ENCODE measurements around the gene SLPI.

Gene SLPI

GRCh38 chr20:45248609-45249008 is 5.8 kb downstream of the SLPI start:
- no peak overlapping the region for H3K27ac ChIP-seq
- peaks cover 0 to 35% of the 10 kb centered on the region in 2 donors for H3K27me3 ChIP-seq
- no peak for TF ChIP-seq CTCF (IDR thresholded peaks at IDR 0.05)
- no peaks in the 10 kb centered on the region for H3K9me3 ChIP-seq
- DNase-seq, result no peak
- intact Hi-C loops (cut with DNase I; ENCODE audit: low total_unique reads), result no loop called here
- no peaks in the 10 kb centered on the region for H3K36me3 ChIP-seq
- no peaks in the 10 kb centered on the region for H3K4me1 ChIP-seq
- no peak overlapping the region for H3K4me3 ChIP-seq

DNA sequence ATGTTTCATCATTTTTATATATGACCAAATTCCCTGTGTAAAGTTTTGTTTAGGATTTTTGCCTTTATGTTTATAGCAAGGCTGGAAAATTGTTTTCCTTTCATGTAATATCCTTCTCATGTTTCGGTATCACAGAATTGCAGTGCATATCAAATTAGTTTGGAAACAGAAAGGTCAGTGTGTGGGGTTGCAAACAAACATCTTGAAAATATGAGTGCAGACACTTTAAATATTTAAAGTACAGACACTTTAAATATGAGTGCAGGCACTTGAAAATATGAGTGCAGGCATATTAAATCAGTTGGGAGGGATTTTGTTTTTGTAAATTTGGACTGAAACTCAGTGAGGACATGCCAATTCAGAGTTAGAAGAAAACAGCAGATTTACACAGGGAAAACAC is 6.5 kb downstream of the SLPI start:
- intact Hi-C loops (cut with DNase I; ENCODE audit: low total_unique reads), result no loop called here
- H3K9me3 ChIP-seq, result no peaks in the 10 kb centered on the region
- H3K4me3 ChIP-seq, result no peak overlapping the region
- DNase-seq, result no peak
- H3K36me3 ChIP-seq, result no peaks in the 10 kb centered on the region
- TF ChIP-seq CTCF (IDR thresholded peaks at IDR 0.05), result no peak
- no peaks in the 10 kb centered on the region for H3K4me1 ChIP-seq
- H3K27ac ChIP-seq, result no peak overlapping the region
- H3K27me3 ChIP-seq, result peaks cover 0 to 28% of the 10 kb centered on the region in 2 donors

- DNase-seq, result no peak
- no peak overlapping the region for H3K4me3 ChIP-seq
- H3K4me1 ChIP-seq, result no peaks in the 10 kb centered on the region
- TF ChIP-seq CTCF (IDR thresholded peaks at IDR 0.05), result no peak
- no peak overlapping the region for H3K27ac ChIP-seq
- H3K36me3 ChIP-seq, result no peaks in the 10 kb centered on the region
- H3K9me3 ChIP-seq, result no peaks in the 10 kb centered on the region
- peaks cover 0 to 15% of the 10 kb centered on the region in 2 donors for H3K27me3 ChIP-seq
- intact Hi-C loops (cut with DNase I; ENCODE audit: low total_unique reads), result no loop called here
Observed at GRCh38 chr20:45246109-45246508, 8.3 kb downstream of the SLPI start.

DNA sequence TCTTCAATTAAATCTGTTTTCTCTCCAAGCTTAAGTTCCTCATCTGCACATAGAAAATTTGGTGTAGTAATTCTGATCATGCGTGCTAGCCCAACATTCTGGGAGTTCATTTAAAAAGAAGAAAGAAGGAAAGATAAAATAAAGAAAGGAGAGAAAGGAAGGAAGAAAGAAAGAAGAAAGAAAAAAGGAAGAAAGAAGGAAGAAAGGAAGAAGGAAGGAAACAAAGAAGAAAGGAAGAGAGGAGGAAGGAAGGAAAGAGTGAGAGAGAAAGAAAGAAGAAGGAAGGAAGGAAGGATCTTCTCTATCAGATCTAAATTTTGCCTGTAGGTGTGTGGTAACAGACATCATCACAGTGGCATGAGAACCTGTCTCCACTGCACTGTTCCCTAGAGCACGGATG is 16.2 kb downstream of the SLPI start:
- DNase-seq, result no peak
- H3K9me3 ChIP-seq, result peaks cover 0 to 19% (median 10%) of the 10 kb centered on the region in 3 donors
- no peak for TF ChIP-seq CTCF (IDR thresholded peaks at IDR 0.05)
- no peaks in the 10 kb centered on the region for H3K36me3 ChIP-seq
- intact Hi-C loops (cut with DNase I; ENCODE audit: low total_unique reads), result no loop called here
- H3K4me1 ChIP-seq, result no peaks in the 10 kb centered on the region
- H3K27ac ChIP-seq, result no peak overlapping the region
- peaks cover 0 to 20% of the 10 kb centered on the region in 2 donors for H3K27me3 ChIP-seq
- H3K4me3 ChIP-seq, result no peak overlapping the region

- intact Hi-C loops (cut with DNase I; ENCODE audit: low total_unique reads), result no loop called here
Observed at GRCh38 chr20:45235995-45236394, 18.4 kb downstream of the SLPI start.

More at GRCh38 chr20:45235995-45236394, 18.4 kb downstream of the SLPI start:
- TF ChIP-seq CTCF (IDR thresholded peaks at IDR 0.05), result no peak
- H3K27me3 ChIP-seq, result peaks cover 0 to 20% of the 10 kb centered on the region in 2 donors
- H3K4me1 ChIP-seq, result no peaks in the 10 kb centered on the region
- DNase-seq, result no peak
- H3K9me3 ChIP-seq, result peaks cover 0 to 19% (median 10%) of the 10 kb centered on the region in 3 donors
- no peak overlapping the region for H3K4me3 ChIP-seq
- no peaks in the 10 kb centered on the region for H3K36me3 ChIP-seq
- no peak overlapping the region for H3K27ac ChIP-seq

All from tibial artery (tissue), 4 donors.